ENCODE data around the gene PEX14.
"Not testable (repeated sequence)": the region's sequence is repeated elsewhere in the genome, so short reads cannot be mapped to it uniquely, and the experiment has no call there.

Gene PEX14

GRCh38 chr1:10495952-10496351, 21.2 kb downstream of the PEX14 start:
- no peak for DNase-seq

DNA sequence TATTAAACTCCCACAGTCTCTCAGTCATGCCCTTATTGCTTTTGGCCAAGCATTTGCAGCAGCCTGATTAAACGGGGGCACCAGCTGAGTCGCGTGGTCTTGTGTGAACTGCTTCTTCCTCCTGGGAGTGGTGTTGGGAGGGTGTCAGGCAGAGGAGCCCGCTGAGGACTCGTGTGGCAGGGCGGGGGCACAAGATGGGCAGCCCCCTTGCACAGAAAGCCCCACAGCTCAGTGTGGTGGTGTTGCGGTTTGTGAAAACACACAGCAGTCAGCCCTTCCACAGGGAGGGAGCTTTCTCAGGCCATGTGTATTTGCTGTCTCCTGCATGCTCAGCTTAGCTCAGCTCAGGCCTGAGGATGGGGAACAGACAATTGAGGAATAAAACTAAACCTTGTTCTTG, 22.4 kb downstream of the PEX14 start:
- no peak for DNase-seq

DNA sequence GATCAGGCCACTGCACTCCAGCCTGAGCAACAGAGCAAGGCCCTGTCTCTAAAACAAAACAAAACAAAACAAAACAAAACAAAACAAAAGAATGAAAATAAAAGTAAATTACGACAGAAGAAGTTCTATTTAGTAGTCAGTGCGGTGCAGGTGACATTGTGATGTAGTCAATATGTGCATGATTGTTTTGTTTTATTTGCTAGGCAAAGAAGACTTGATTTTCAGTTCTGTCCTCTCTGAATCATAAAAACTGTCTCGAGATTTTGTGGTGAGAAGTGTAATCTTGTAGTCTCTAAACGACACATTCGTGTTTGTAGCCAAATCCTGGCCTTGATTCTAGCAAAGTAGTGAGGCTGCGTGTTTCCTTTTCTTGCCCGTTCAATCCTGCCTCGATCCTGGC, 23.5 kb downstream of the PEX14 start:
- DNase-seq = no peak

DNA sequence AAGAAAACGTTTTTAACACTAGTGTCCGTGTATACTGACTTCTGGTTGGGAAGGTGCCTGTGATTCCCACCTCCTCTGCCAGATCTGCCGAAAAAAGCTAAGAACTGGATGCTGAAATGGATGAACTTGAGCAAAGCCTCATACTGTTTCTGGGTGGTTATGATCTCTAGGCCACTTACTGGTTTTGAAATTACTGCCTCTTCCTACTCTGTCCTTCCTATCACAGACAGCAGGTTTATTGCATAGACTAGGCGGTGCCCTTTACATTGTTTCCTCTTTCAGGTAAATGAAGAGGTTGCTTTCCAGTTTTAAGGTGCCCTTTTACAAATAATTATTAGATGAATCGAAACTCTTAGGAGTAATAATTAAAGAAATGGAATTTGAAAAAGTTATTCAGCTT, 27.5 kb downstream of the PEX14 start:
- no peak for DNase-seq

DNA sequence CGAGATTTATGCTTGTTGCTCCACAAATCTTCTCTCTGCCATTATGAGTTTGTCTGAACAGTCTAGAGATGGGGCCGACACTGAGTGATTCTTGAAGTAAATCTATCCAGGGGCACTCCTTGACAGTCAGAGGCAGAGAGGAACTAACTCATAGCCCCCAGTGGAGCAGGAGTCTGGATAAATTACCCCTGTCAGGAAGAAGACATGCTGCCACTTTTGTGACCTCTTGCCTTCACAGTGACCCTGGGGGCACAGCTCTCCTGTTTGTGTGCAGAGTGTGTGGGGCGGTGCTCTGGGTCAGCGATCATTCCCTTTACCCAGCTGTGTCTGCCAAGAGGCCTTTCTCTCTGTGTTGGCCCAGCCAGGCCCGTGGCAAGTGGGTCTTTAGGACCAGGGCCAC, 29.5 kb downstream of the PEX14 start:
- no peak for DNase-seq

GRCh38 chr1:10506046-10506676, 31.4 kb downstream of the PEX14 start:
- DNase-seq = not testable (repeated sequence)

DNA sequence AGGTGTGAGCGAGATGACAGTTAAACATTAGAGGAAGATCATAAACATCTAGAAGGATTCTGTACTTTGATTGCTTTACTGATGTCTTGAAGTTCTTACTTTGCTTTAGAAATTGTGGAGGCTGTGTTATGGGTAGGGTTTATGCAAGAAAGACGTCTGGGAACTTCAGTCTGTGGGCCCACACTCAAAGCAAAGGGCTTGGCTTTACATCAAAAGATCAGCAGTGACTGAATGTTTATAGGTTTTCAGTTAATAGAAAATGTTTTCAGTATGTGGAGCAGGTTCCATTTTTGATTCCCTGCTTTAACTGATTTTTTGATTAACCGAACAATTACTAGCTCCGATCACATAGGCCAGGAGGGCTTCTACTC, 31.9 kb downstream of the PEX14 start:
- no peak for DNase-seq

- peak; percentile 73 for DNase-seq
These were observed 32.5 kb downstream of the PEX14 start for GRCh38 chr1:10507111-10507879.

DNA sequence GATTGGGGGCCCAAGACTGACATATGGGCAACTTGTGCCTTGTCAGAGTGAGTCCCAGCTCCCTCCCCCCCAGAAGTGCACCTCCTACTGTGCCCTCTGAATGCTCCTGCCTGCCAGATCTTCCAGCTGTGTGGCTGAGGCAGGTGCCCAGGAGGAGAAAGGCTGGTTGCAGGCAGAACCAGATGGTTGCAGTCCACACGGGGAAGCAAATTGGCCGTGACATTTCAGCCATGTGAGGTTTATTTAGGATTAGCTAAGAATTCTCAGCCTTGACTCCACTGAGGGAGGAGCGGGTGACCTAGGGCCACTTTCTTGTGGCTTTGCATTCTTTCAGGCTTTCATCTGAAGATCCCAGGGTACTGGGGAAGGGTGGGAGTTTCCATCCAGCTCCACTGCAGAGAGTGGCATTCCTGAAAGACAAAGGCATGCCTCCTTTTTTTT, 33.8 kb downstream of the PEX14 start:
- DNase-seq = peak; percentile 29

DNA sequence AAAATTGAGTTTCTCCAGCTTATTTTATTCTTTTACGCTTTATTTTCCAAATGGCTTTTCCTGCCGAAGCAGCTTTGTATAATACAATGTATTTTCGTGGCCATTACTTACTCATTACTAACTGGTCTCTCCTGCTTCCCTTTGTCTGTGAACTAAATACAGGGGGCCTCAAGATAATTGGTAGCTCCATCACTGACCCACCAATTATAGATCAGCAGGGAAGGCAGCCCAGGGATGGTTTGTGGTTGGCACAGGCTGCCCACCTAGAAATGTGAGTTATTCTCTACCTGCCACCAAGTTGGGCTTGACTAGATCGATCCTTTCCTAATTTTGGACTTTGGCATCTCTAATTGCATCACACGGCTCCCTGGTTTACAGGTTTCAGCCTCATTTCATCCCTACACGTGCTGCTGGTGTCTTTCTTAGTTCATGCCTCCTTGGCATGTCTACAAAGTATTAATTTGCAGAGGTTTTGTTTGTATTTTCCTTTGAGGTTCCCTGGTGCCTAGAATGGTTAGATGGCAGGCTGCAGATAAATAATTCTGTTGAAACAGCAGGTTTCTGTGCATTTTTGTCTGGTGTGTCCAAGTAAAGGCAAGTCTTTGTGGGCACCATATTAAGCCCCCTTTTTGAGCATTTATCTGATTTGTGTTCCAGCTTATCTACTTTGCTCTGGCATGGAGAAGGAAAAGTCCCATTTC, 35.2 kb downstream of the PEX14 start:
- DNase-seq = no peak

DNA sequence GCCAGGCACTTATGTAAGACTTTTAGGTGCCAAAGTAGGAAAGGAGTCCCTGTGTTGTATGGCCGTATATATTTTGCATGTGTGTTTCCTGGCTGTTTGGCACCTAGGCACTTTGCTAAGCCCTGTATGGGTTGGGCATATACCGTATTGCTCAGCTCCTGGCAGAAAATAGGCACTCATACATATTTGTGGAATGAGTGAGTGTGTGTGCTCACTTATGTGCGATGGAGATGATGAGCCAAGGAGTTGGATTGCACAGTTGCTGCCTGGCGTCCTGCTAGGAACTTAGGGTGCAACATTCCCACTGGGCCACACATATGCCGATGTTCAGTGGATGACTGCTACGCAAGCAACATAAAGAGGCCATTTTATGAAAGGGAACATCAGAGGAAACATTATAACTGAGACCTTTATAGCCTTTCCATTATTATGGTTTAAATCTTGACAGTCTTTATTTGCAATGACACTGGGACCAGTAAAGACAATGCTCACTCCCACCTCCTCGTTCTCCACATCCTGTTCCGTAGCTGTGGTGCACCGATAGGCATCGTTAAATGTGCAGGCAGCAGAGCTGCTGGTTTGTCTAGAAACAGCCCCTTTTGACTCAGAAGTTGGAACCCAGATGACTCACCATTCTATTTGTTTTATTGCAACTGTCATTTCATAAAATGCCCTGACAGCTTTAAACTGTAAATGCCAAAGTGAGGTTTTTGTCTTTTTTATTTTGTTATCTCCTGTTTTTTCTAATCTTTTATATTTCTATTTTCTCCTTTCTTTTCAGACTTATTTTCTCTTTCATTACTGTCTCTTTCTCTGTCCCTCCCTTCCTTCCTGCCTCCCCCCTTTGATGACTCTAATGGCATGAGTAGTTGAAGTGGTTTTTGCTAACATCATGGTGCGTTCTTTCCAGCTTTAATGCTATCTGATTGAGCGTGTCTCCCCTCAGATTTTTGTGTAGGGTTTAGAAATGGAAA, 36.1 kb downstream of the PEX14 start:
- DNase-seq = peak; percentile 90

GRCh38 chr1:10511494-10511885, 36.7 kb downstream of the PEX14 start:
- DNase-seq = no peak

DNA sequence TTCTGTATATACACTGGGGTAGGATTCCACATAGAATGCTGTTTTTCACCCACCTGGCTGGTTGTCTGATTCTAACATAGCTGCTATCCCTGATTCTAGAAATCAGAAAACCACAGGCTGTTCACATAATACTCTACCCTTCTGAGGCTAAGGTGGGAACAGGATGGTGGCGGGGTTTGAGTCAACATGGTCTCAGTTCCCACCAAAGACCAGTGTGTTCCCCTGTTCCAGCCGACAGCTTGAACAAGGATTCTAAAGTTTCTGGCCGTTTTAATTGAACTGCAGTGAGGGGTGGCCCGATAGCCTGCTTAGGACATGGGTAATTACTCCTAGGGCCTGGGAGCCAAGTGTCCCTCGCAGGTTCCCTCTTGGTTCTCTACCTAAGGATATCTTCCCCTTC, 38.4 kb downstream of the PEX14 start:
- DNase-seq = no peak

DNA sequence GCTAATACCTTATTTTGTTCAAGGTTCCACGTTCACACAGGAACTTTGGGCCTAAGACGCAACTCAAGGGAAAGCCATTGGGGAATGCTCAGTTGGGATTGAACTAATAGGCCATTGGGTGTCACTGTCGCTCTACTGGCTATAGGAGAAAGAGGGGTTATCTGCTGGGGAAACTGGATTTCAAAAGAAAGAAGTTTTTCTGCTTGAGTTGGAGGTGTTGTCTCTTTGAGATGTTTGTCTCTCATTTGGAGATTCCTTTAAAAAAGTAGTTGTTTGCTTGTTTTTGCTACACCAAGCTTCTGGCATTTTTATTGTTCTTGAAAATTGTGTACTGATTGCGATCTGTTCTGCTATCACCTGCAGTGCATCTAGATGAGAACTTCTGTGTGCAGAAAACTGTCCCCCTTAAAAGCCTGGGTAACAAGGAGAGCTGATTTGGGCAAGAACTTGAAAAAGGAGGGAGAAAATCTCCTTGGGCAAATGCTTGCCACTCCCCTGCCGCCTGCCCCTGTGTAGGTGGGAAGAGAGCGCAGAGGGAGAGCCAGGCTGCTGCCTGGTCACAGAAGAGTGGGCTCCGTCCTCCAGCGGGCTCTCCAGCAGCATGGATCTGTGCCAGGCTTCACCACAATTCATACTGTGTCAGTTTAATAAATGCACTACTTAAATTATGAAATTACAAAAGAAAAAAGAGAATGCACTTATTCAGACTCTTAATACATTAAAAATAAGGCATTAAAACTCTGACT, 39.9 kb downstream of the PEX14 start:
- peak; percentile 57 for DNase-seq

DNA sequence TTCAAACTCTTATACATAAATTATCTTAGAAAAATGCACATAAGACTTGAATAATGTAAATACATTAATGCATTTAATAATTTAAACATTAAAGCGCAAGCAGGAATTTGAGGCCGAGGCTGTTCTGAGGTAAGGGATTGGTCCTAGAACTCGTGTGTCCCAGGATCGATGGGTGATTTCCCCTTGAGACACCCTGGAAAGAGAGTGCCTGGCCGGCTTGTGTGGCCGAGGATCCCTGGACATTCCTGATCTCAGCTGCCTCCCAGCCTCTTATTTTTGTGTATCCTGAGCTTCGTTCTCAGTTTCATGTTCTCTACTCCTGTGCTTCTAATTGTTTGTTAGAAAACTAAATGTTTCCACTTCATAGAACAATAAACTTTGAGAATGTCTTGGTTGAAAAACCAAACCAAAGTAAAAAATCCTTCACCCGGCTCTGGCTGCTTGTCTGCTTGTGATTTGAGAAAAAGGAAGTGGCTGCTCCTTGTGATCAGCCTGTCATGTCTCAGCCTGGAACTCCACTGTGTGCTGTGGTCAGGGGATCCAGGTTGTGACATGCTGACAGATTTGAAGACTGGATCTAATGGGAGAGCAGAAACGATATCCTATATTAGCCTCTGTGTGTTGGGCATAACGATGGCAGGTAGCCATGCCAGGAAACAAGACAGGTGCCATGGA, 40.7 kb downstream of the PEX14 start:
- no peak for DNase-seq

GRCh38 chr1:10515976-10516750, 41.4 kb downstream of the PEX14 start:
- DNase-seq = no peak

- no peak for DNase-seq
These were observed 42.4 kb downstream of the PEX14 start for GRCh38 chr1:10516925-10517676.

DNA sequence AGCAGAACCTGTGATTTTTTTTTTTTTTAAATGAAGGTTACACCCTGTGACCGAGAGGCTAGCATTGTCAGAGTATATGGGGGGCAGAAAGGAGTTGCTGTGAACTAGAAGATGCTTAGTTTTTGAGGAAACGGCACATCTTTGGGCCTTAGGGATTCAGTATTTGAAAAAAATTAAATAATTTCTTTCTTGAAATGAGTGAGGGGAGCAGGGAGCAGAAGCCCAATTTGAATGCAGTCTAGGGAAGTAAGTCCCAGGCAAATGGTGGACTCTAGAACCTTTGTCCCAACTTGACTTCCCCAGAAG, 42.9 kb downstream of the PEX14 start:
- no peak for DNase-seq

- no peak for DNase-seq
These were observed 44.3 kb downstream of the PEX14 start for GRCh38 chr1:10519016-10519417.

GRCh38 chr1:10520497-10520896, 45.7 kb downstream of the PEX14 start:
- no peak for DNase-seq

Measured in fibroblast of skin of right biceps (primary cell).